Keratinocyte (primary cell): ENCODE measurements around the gene GSPT1. TPM values are rescaled to one million over a fixed set of nuclear protein-coding genes. Genes with fewer than 3 reads are reported as not detected.

Experiments
- DNase-seq: peaks from one replicate; pipeline ENCODE4 v3.0.0-alpha.2; 2011; ENCODE audit warnings: low read depth, missing footprints, low spot score
- FAIRE-seq: peaks from 2 replicates; lab custom pipeline; 2011; peaks lifted over from hg19 to GRCh38; lab: Jason Lieb, UNC
- H2AFZ ChIP-seq: 2 replicates; pipeline ENCODE4 v1.6.0; 2012; ENCODE audit warnings: low read length, control low read depth, inconsistent platforms; ENCODE audit not compliant: control insufficient read depth
- H3K27ac ChIP-seq: 2 replicates; pipeline ENCODE4 v1.5.1; 2011; ENCODE audit warnings: low read length; ENCODE audit not compliant: control insufficient read depth, insufficient read depth
- H3K27me3 ChIP-seq: 3 replicates; pipeline ENCODE4 v1.6.0; 2011; ENCODE audit warnings: low read length; ENCODE audit not compliant: control insufficient read depth, insufficient read depth; ENCODE audit errors: extremely low read depth
- H3K36me3 ChIP-seq, 2 experiments: 2 replicates in 1 of 2; 3 replicates in 1 of 2; pipeline ENCODE4 v1.5.1; 2011; ENCODE audit warnings: low read length in 2 of 2, mild to moderate bottlenecking in 1 of 2; ENCODE audit not compliant: control insufficient read depth in 2 of 2, insufficient read depth in 2 of 2; ENCODE audit errors: extremely low read depth in 1 of 2
- H3K4me1 ChIP-seq: 3 replicates; pipeline ENCODE4 v1.5.1; 2011; ENCODE audit warnings: low read length; ENCODE audit not compliant: control insufficient read depth, insufficient read depth; ENCODE audit errors: extremely low read depth
- H3K4me2 ChIP-seq: 3 replicates; pipeline ENCODE4 v1.6.0; 2011; ENCODE audit warnings: low read depth, low read length; ENCODE audit not compliant: control insufficient read depth, insufficient read depth; ENCODE audit errors: extremely low read depth
- H3K4me3 ChIP-seq, 3 experiments: fragments of 200-600 bp in 1 of 3; sonication (generic) in 1 of 3; 2 replicates in 2 of 3; 3 replicates in 1 of 3; pipeline ENCODE4 v1.5.1; 2011 to 2016; ENCODE audit warnings: low read length in 3 of 3, mild to moderate bottlenecking in 3 of 3, control low read depth in 2 of 3, inconsistent platforms in 1 of 3, low read depth in 1 of 3, mixed read lengths in 1 of 3, mixed run types in 1 of 3, moderate library complexity in 1 of 3; ENCODE audit not compliant: control insufficient read depth in 2 of 3, insufficient read depth in 2 of 3; ENCODE audit errors: extremely low read depth in 1 of 3
- H3K79me2 ChIP-seq: 2 replicates; pipeline ENCODE4 v1.6.0; 2012; ENCODE audit warnings: low read length; ENCODE audit not compliant: control insufficient read depth, insufficient read depth
- H3K9ac ChIP-seq: 3 replicates; pipeline ENCODE4 v1.6.0; 2011; ENCODE audit warnings: low read length; ENCODE audit not compliant: control insufficient read depth, insufficient read depth; ENCODE audit errors: extremely low read depth
- H3K9me1 ChIP-seq: 3 replicates; pipeline ENCODE4 v1.6.0; 2011; ENCODE audit warnings: low read length; ENCODE audit not compliant: control insufficient read depth, insufficient read depth; ENCODE audit errors: extremely low read depth
- H3K9me3 ChIP-seq: 2 replicates; pipeline ENCODE4 v1.5.1; 2012; ENCODE audit warnings: low read depth, low read length; ENCODE audit not compliant: control insufficient read depth
- H4K20me1 ChIP-seq: 3 replicates; pipeline ENCODE4 v1.6.0; 2011; ENCODE audit warnings: low read length; ENCODE audit not compliant: control insufficient read depth, insufficient read depth; ENCODE audit errors: extremely low read depth
- EZH2 ChIP-seq: IDR thresholded peaks from one replicate; pipeline ENCODE4 v1.6.1; 2012; ENCODE audit warnings: inconsistent platforms, mild to moderate bottlenecking, low read length, moderate library complexity
- dilution Hi-C: fragments of 300-500 bp; cut with MboI; formaldehyde crosslinking; loops from one replicate; pipeline ENCODE4 v1.7.0; 2020; ENCODE audit warnings: low sequenced_read_pairs; ENCODE audit not compliant: extremely low pct_ligation_motif_present
- polyA plus RNA-seq, 5 experiments: library from polyadenylated mRNA; depleted of rRNA in 3 of 5; stranded (reverse) in 3 of 5; stranded (forward) in 1 of 5; unstranded in 1 of 5; fragments of >200 nt; gene quantifications; 1 replicate in 1 of 5; 2 replicates in 3 of 5; 3 replicates in 1 of 5; pipeline versions ENCODE4 v1.2.1 to v1.2.3, GENCODE V29; 2011 to 2012; ENCODE audit warnings: missing spikeins in 2 of 5, low read depth in 1 of 5, low replicate concordance in 1 of 5
- TF ChIP-seq, protein P1 (sequence below), 3 experiments: IDR thresholded peaks in 1 of 3; conservative IDR thresholded peaks in 1 of 3; optimal IDR thresholded peaks in 1 of 3; 2 replicates in 2 of 3; 3 replicates in 1 of 3; pipeline versions ENCODE3 to v1.5.1; 2011; ENCODE audit warnings: low read length in 3 of 3, mild to moderate bottlenecking in 3 of 3, moderate library complexity in 2 of 3, control low read depth in 1 of 3, inconsistent platforms in 1 of 3; ENCODE audit not compliant: insufficient read depth in 2 of 3; ENCODE audit errors: extremely low read depth in 1 of 3

GSPT1 gene
- polyA plus RNA-seq, 1 donor (not counting 4 experiments of a cell fraction or from before 2014, with no cell fraction given), result 163 TPM

DNA sequence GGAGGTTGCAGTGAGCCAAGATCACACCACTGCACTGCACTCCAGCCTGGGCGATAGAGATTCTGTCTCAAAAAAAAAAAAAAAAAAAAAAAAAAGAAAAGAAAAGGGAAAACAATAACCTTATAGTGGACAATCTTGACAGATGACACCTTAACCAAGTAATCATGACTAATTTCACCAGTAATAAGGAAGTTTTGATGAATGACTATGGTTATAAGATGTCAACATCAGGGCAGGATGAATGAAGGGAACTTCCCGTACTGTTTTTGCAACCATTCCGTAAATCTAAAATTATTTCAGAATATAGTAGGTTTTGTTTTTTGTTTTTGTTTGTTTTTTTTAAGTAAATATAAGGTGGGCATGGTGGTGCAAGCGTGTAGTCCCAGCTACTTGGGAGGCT, 23.0 kb downstream of the GSPT1 start:
- DNase-seq, result no peak
- Histone ChIP-seq H3K27ac (no peak overlapping the region), H2AFZ (no peak overlapping the region), H3K9me1 (no peaks in the 10 kb centered on the region), H4K20me1 (peaks cover 2% of the 10 kb centered on the region), H3K4me2 (no peak overlapping the region), H3K36me3 (peaks cover 23 to 27% of the 10 kb centered on the region in 2 experiments), H3K4me1 (no peaks in the 10 kb centered on the region), H3K9me3 (no peaks in the 10 kb centered on the region), H3K27me3 (no peaks in the 10 kb centered on the region), H3K9ac (no peak overlapping the region), H3K79me2 (peaks cover 37% of the 10 kb centered on the region), H3K4me3 (no peak overlapping the region)
- dilution Hi-C loops, result no loop called here
- FAIRE-seq, result no peak
- TF ChIP-seq, protein P1, sequence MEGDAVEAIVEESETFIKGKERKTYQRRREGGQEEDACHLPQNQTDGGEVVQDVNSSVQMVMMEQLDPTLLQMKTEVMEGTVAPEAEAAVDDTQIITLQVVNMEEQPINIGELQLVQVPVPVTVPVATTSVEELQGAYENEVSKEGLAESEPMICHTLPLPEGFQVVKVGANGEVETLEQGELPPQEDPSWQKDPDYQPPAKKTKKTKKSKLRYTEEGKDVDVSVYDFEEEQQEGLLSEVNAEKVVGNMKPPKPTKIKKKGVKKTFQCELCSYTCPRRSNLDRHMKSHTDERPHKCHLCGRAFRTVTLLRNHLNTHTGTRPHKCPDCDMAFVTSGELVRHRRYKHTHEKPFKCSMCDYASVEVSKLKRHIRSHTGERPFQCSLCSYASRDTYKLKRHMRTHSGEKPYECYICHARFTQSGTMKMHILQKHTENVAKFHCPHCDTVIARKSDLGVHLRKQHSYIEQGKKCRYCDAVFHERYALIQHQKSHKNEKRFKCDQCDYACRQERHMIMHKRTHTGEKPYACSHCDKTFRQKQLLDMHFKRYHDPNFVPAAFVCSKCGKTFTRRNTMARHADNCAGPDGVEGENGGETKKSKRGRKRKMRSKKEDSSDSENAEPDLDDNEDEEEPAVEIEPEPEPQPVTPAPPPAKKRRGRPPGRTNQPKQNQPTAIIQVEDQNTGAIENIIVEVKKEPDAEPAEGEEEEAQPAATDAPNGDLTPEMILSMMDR (optimal IDR thresholded peaks at IDR 0.05 in 1 of 3, IDR thresholded peaks at IDR 0.05 in 1 of 3, conservative IDR thresholded peaks at IDR 0.05 in 1 of 3; ENCODE audit: extremely low read depth in 1 of 3, insufficient read depth in 2 of 3, low read length in 3 of 3), result no peak
- no peak for TF ChIP-seq EZH2

DNA sequence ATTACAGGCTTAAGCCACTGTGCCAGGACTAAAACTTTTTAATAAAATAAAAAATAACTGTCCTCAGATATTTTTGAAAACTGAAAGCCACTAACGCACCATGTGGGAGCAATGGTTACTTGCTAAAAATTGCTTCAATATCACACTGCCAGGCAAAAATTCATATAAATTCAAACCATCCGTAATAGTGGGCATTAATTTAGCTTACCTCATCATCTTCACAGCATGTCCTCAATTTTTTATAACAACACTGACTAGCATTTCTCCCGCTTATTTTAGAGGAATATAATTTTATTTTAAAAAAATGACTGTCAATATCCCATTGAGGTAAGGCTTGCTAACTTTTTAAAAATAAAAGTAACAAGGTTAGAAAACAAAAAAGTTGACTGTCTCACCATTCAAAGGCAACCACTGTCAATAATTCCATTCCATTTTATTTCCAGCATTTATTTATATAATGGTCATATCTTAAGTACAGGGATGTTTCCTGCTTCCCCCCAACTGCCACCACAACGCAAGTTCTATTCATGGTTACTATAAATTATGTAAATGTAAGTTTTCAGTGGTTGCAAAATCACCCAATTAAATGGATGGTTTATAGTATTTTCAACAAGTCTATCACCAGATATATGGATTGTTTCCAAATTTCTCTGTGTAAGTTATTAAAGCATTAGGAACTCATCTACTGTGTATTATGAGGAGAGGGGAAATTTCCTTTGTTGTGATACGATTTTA, 25.4 kb downstream of the GSPT1 start:
- Histone ChIP-seq H2AFZ (no peak overlapping the region), H3K4me2 (no peak overlapping the region), H3K9me3 (no peaks in the 10 kb centered on the region), H3K4me3 (no peak overlapping the region), H3K36me3 (peaks cover 21 to 26% of the 10 kb centered on the region in 2 experiments), H3K9ac (no peak overlapping the region), H3K79me2 (peaks cover 18% of the 10 kb centered on the region), H3K27me3 (no peaks in the 10 kb centered on the region), H4K20me1 (no peaks in the 10 kb centered on the region), H3K27ac (no peak overlapping the region), H3K4me1 (no peaks in the 10 kb centered on the region), H3K9me1 (no peaks in the 10 kb centered on the region)
- no peak for DNase-seq
- dilution Hi-C loops, result no loop called here
- no peak for TF ChIP-seq EZH2
- TF ChIP-seq, protein P1 (optimal IDR thresholded peaks at IDR 0.05 in 1 of 3, IDR thresholded peaks at IDR 0.05 in 1 of 3, conservative IDR thresholded peaks at IDR 0.05 in 1 of 3; ENCODE audit: extremely low read depth in 1 of 3, insufficient read depth in 2 of 3, low read length in 3 of 3), result no peak
- FAIRE-seq, result no peak
